ENCODE data around the gene PCBP4.

PCBP4 gene

DNA sequence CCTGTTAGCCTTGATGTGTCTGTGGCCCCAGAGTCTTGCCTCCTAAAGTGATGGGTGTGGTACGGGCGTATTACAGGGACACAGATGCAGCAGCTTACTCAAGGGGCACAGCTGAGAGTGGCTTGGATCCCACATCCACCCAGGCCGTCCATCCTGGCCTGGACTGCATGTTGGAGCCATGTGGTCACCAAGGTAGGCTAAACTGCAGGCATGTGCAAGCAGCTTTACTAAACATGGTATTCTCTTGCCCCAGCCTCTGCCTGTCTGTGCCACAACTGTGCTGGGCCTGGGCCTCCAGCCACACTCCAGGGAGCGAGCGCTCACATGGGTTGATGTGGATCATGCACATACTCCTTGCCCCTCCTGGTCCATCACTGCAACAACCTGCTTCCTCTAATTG, 18.1 kb downstream of the PCBP4 start:
- H3K9me3 Mint-ChIP-seq = no peaks in the 10 kb centered on the region

DNA sequence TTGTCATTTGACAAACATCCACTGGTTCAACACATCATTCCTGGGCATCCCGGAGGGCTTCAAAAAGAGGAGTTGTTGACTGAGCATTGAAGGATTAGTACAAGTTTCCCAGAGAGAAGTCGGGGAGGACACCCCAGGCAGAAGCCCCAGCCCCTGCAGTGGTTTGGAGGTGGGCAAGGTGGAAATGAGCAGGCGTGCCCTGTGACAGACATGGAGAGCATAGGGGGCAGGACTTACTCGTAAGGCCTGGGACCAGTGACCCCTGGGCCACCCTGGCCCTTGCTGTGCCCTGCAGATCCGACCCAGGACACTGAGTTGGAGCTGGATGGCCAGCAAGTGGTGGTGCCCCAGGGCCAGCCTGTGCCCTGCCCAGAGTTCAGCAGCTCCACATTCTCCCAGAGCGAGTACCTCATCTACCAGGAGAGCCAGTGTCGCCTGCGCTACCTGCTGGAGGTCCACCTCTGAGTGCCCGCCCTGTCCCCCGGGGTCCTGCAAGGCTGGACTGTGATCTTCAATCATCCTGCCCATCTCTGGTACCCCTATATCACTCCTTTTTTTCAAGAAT, 19.2 kb downstream of the PCBP4 start:
- no peak overlapping the region for H3K27ac Mint-ChIP-seq
- peaks cover 3% of the 10 kb centered on the region for H3K27me3 Mint-ChIP-seq
- no peak for DNase-seq (ENCODE audit: low spot score in 2 of 2)
- H3K4me3 Mint-ChIP-seq = no peak overlapping the region
- H3K4me1 Mint-ChIP-seq = no peaks in the 10 kb centered on the region
- ATAC-seq (ENCODE audit: low read depth) = no peak
- no peaks in the 10 kb centered on the region for H3K9me3 Mint-ChIP-seq
- peaks cover 12% of the 10 kb centered on the region for H3K36me3 Mint-ChIP-seq

More for the DNA sequence above, 18.1 kb downstream of the PCBP4 start:
- Mint-ChIP-seq H3K27ac (no peak overlapping the region), H3K36me3 (peaks cover 12% of the 10 kb centered on the region), H3K4me1 (peaks cover 3% of the 10 kb centered on the region), H3K27me3 (peaks cover 10% of the 10 kb centered on the region), H3K4me3 (no peak overlapping the region)
- ATAC-seq (ENCODE audit: low read depth) (no peak), DNase-seq (ENCODE audit: low spot score in 2 of 2) (no peak)

DNA sequence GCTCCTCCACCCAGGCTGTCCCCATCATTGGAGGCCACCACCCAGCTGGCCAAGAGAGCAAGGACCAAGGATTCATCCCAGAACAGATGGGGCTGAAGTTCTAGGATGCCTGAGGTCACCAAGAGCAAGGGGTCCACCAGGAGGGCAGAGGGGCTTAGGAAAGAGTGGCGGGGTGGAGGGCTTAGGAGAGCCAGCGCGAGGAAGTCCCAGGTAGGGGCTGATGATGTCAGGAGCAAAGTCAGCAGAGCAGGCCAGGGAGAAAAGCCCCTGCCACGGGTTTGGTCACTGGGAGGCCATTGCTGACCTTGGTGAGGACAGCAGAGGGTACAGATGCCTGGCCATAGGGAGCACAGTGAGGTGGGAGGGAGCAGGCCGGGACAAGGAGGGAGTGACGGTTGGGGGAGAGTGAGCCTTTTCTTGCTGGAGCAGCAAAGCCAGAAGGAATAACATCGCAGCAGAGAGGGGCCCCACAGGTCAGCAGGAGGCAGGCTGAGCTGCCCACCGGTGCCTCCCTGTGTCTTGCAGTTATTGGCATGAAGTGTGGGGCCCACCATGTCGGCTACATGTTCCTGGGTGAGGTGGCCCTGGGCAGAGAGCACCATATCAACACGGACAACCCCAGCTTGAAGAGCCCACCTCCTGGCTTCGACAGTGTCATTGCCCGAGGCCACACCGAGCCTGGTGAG, 19.9 kb downstream of the PCBP4 start:
- ATAC-seq (ENCODE audit: low read depth) = no peak
- Mint-ChIP-seq H3K36me3 (peaks cover 12% of the 10 kb centered on the region), H3K4me1 (peaks cover 3% of the 10 kb centered on the region), H3K27me3 (peaks cover 2% of the 10 kb centered on the region), H3K4me3 (no peak overlapping the region), H3K9me3 (no peaks in the 10 kb centered on the region), H3K27ac (no peak overlapping the region)
- DNase-seq (ENCODE audit: low spot score in 2 of 2) = no peak

- peaks cover 3% of the 10 kb centered on the region for H3K4me1 Mint-ChIP-seq
- no peak overlapping the region for H3K4me3 Mint-ChIP-seq
- no peaks in the 10 kb centered on the region for H3K27me3 Mint-ChIP-seq
- H3K27ac Mint-ChIP-seq = no peak overlapping the region
- DNase-seq (ENCODE audit: low spot score in 2 of 2) (no peak), ATAC-seq (ENCODE audit: low read depth) (no peak)
- no peaks in the 10 kb centered on the region for H3K9me3 Mint-ChIP-seq
- peaks cover 10% of the 10 kb centered on the region for H3K36me3 Mint-ChIP-seq
These were observed 20.5 kb downstream of the PCBP4 start for GRCh38 chr3:51946796-51947195.

GRCh38 chr3:51945926-51946705, 21.1 kb downstream of the PCBP4 start:
- no peak overlapping the region for H3K4me3 Mint-ChIP-seq
- no peaks in the 10 kb centered on the region for H3K27me3 Mint-ChIP-seq
- ATAC-seq (ENCODE audit: low read depth) (no peak), DNase-seq (ENCODE audit: low spot score in 2 of 2) (no peak)
- H3K9me3 Mint-ChIP-seq = no peaks in the 10 kb centered on the region
- no peak overlapping the region for H3K27ac Mint-ChIP-seq
- H3K4me1 Mint-ChIP-seq = peaks cover 3% of the 10 kb centered on the region
- H3K36me3 Mint-ChIP-seq = peaks cover 8% of the 10 kb centered on the region

DNA sequence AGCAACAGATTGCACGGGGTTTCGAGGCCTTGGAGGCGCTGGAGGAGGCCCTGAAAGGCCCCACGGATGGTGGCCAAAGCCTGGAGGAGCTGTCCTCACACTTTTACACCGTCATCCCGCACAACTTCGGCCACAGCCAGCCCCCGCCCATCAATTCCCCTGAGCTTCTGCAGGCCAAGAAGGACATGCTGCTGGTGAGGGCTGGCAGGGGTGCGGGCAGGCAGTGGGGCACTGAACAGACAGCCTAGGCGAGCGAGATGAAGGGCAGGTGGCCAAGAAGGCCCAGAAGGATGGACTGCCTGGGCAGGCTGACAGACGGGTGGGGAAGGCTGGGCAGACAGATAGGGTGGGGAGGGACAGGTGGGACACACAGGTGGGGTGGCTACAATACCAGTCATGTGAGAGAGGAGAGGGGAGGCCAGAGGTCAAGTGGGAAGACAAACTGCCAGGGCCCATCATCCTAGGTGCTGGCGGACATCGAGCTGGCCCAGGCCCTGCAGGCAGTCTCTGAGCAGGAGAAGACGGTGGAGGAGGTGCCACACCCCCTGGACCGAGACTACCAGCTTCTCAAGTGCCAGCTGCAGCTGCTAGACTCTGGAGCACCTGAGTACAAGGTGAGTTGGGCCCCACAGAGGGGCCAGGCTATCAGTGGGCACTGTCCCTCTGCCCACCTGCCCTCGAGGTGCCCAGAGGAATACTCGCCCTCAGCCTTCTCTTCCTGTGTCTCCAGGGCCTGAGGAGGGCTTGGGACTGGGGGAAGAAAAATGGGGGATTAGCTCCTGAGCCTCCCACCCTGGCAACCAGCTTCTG, 22.0 kb downstream of the PCBP4 start:
- Mint-ChIP-seq H3K9me3 (no peaks in the 10 kb centered on the region), H3K27ac (no peak overlapping the region), H3K4me3 (no peak overlapping the region), H3K27me3 (no peaks in the 10 kb centered on the region), H3K4me1 (peaks cover 9% of the 10 kb centered on the region), H3K36me3 (peaks cover 8% of the 10 kb centered on the region)
- no peak for DNase-seq (ENCODE audit: low spot score in 2 of 2)
- ATAC-seq (ENCODE audit: low read depth) = no peak

DNA sequence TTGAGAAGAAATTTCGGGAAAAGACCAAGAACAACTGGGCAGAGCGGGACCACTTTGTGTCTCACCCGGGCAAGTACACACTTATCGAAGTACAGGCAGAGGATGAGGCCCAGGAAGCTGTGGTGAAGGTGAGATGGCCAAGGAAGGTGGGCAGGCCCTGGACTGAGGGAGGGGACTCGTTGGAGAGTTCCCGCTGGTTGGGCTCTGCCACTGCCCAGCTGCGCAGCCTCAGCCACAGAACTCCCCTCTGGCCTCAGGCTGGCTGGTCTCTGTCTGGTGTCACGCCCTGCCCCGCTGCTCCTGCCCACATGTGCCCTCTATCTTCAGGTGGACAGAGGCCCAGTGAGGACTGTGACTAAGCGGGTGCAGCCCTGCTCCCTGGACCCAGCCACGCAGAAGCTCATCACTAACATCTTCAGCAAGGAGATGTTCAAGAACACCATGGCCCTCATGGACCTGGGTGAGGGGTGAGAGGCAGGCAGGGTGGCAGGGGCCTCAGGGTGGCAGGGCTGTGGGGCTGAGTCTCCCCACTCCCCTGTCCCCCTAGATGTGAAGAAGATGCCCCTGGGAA, 22.7 kb downstream of the PCBP4 start:
- ATAC-seq (ENCODE audit: low read depth) (no peak), DNase-seq (ENCODE audit: low spot score in 2 of 2) (no peak)
- H3K4me1 Mint-ChIP-seq = peaks cover 9% of the 10 kb centered on the region
- no peak overlapping the region for H3K27ac Mint-ChIP-seq
- peaks cover 8% of the 10 kb centered on the region for H3K36me3 Mint-ChIP-seq
- no peak overlapping the region for H3K4me3 Mint-ChIP-seq
- no peaks in the 10 kb centered on the region for H3K27me3 Mint-ChIP-seq
- H3K9me3 Mint-ChIP-seq = no peaks in the 10 kb centered on the region

- Mint-ChIP-seq H3K9me3 (no peaks in the 10 kb centered on the region), H3K36me3 (peaks cover 8% of the 10 kb centered on the region), H3K27me3 (no peaks in the 10 kb centered on the region), H3K27ac (no peak overlapping the region), H3K4me3 (peak overlapping the region; percentile 19), H3K4me1 (peaks cover 11% of the 10 kb centered on the region)
- DNase-seq (ENCODE audit: low spot score in 2 of 2) = no peak
- ATAC-seq (ENCODE audit: low read depth) = no peak
These were observed 23.5 kb downstream of the PCBP4 start for GRCh38 chr3:51943451-51944391.

DNA sequence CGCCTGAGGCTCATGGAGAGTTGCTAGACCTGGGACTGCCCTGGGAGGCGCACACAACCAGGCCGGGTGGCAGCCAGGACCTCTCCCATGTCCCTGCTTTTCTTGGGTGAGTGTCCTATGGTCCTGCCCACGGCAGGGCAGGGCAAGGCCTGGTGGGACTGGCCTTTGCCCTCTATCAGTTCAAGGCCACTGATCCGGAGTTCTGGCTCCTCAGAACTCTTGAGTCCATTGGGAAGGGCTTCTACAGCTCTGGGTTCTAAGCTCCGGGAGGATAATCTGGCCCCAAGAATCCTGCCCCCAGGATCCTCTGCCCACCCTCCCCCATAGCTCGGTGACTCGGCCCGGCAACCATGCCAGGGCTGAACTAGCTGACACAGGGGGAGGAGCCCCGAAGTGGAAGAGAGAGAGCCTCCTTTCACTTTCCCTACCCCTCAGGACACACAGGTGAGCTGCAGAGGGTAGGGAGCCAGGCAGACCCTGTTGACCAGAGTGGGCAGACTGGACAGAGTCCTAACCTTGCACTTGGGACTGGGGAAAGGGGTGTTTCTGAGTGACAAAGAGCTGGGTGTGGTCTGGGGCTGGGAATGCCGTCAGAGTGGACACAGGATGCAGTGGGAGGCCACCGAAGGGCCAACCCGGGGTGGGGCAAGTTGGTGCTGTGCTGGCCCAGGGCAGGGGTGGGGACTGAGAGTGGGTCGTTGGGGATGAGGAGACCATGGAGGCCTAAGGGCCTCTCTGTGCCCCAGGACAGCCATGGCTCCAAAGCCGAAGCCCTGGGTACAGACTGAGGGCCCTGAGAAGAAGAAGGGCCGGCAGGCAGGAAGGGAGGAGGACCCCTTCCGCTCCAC, 24.4 kb downstream of the PCBP4 start:
- H3K27me3 Mint-ChIP-seq = no peaks in the 10 kb centered on the region
- peaks cover 11% of the 10 kb centered on the region for H3K4me1 Mint-ChIP-seq
- peak overlapping the region; percentile 88 for H3K4me3 Mint-ChIP-seq
- ATAC-seq (ENCODE audit: low read depth) (peak; percentile 45), DNase-seq (ENCODE audit: low spot score in 2 of 2) (peak; percentile 55 to 59)
- no peaks in the 10 kb centered on the region for H3K9me3 Mint-ChIP-seq
- peak overlapping the region; percentile 53 for H3K27ac Mint-ChIP-seq
- peaks cover 12% of the 10 kb centered on the region for H3K36me3 Mint-ChIP-seq

DNA sequence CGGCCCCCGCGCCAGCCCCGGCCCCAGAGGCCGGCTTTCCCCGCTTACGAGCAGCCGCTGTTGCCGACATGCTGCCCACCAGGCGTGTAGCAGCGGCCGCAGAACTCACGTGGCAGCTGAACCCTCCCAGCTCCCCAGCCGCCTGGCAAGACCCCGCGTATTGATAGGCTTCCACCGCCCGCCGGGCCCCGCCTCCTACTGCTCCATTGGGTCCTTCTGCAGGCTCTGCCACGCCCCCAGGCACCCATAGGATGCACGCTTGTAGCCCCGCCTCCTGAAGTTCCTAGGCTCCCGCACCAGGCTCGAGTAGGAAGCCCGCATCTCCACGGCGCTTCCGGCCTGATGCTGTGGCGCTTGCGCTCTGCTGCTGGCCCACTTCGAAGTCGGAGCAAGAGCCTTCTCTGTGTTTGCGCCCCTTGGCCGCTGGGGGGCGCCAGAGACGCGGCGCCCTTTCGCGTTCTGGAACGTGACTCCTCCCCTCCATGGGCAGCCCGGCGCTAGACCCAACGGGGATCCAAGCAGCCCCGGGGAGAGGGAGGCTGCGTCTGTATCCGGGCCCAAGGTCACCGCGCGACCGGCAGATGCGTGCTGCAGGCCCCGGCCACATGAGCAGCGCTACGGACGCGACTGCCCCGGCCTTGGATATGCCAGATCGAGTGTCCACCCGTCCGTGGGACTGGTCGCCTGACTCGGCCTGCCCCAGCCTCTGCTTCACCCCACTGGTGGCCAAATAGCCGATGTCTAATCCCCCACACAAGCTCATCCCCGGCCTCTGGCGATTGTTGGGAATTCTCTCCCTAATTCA, 25.3 kb downstream of the PCBP4 start, which contains the start of the genes PARP3 and RRP9:
Gene PARP3, plus strand, starts transcription at position 566 of the 805 bp plus-strand sequence. CDS start 993 bp downstream, outside the sequence.
Gene RRP9, minus strand, starts transcription at position 107 of the 805 bp plus-strand sequence. Its CDS starts 37 bp downstream, at position 70.
- Mint-ChIP-seq H3K27me3 (no peaks in the 10 kb centered on the region), H3K27ac (peak within 1 kb of the TSS; percentile 53), H3K4me3 (peak within 1 kb of the TSS; percentile 88), H3K4me1 (peaks cover 11% of the 10 kb centered on the region), H3K9me3 (no peaks in the 10 kb centered on the region), H3K36me3 (peaks cover 16% of the 10 kb centered on the region)
- ATAC-seq (ENCODE audit: low read depth) (peak; percentile 87), DNase-seq (ENCODE audit: low spot score in 2 of 2) (peak; percentile 93 to 98)

DNA sequence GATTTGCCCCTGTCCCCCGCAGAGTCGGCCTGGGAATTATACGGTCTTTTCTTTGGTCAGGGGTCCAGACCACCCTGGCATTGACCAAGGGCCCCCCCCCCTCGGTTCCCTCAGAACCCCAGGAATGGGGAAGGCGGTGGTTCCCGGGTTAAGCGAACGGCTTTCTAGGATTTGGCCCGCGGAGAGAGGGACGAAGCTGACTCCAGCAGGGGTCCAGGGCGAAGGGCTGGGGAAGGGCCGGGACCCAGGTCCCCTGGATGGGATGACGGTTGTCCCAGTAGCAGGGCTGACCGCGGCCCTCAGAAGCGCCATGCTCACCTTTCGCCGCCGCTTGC, 25.8 kb downstream of the PCBP4 start:
- Mint-ChIP-seq H3K4me3 (peak overlapping the region; percentile 88), H3K4me1 (peaks cover 11% of the 10 kb centered on the region), H3K36me3 (peaks cover 15% of the 10 kb centered on the region), H3K27ac (peak overlapping the region; percentile 53), H3K27me3 (no peaks in the 10 kb centered on the region), H3K9me3 (no peaks in the 10 kb centered on the region)
- no peak for ATAC-seq (ENCODE audit: low read depth)
- DNase-seq (ENCODE audit: low spot score in 2 of 2) = no peak
